B cell (primary cell): ENCODE results near the gene JADE2. TPM values are rescaled to one million over a fixed set of nuclear protein-coding genes. Genes with fewer than 3 reads are reported as not detected.

Source experiments
- ATAC-seq: fragments of 200-7000 bp; cut with Tn5 transposase; one replicate; pipeline ENCODE4 v1.10.0; 2021; ENCODE audit warnings: low read depth, mild to moderate bottlenecking, moderate number of reproducible peaks, moderate library complexity
- CTCF ChIA-PET: fragments of 350-600 bp; sonication (Branson Sonifier 250); formaldehyde crosslinking; loops from one replicate; lab custom pipeline; 2021; ENCODE audit warnings: antibody characterized with exemption, inconsistent platforms; lab: Charles Lee
- POLR2A ChIA-PET: fragments of 350-600 bp; sonication (Branson Sonifier 250); formaldehyde crosslinking; loops from one replicate; lab custom pipeline; 2021; ENCODE audit warnings: antibody characterized with exemption; lab: Charles Lee
- DNase-seq: peaks from one replicate; pipeline ENCODE4 v3.0.0; 2013
- H2AFZ ChIP-seq: 2 replicates; pipeline ENCODE4 v1.6.1; 2012; ENCODE audit warnings: mild to moderate bottlenecking, low read depth, low read length; ENCODE audit not compliant: insufficient read depth, poor library complexity, severe bottlenecking
- H3K27ac ChIP-seq, 2 donors: 1 replicate in 1 of 2; 2 replicates in 1 of 2; pipeline ENCODE4 v1.5.1; 2012 to 2013; ENCODE audit warnings: low read length in 2 of 2, mild to moderate bottlenecking in 2 of 2, moderate library complexity in 1 of 2
- H3K27me3 ChIP-seq, 4 experiments: fragments of 200-600 bp in 1 of 4; sonication (generic) in 1 of 4; replicated peaks in 1 of 4; 1 replicate in 2 of 4; 2 replicates in 2 of 4; pipeline versions ENCODE4 v1.6.1 to v1.7.0; 2013 to 2016; ENCODE audit warnings: low read length in 3 of 4, mild to moderate bottlenecking in 2 of 4, mixed read lengths in 1 of 4, moderate library complexity in 1 of 4; ENCODE audit not compliant: insufficient read depth in 4 of 4, control insufficient read depth in 3 of 4; ENCODE audit errors: control extremely low read depth in 1 of 4
- H3K36me3 ChIP-seq, 2 experiments: replicated peaks in 1 of 2; 1 replicate in 1 of 2; 2 replicates in 1 of 2; pipeline versions ENCODE4 v1.6.1 to v1.7.1; 2013; ENCODE audit warnings: low read length in 1 of 2; ENCODE audit not compliant: insufficient read depth in 2 of 2, control insufficient read depth in 1 of 2; ENCODE audit errors: control extremely low read depth in 1 of 2, extremely low read depth in 1 of 2
- H3K4me1 ChIP-seq, 2 donors: fragments of 200-600 bp in 1 of 2; sonication (generic) in 1 of 2; 1 replicate in 1 of 2; 2 replicates in 1 of 2; pipeline versions ENCODE4 v1.5.1 to v1.6.1; 2013 to 2017; ENCODE audit warnings: low read length in 2 of 2; ENCODE audit not compliant: control insufficient read depth in 2 of 2, insufficient read depth in 2 of 2
- H3K4me2 ChIP-seq: replicated peaks from 2 replicates; pipeline ENCODE3; 2012; ENCODE audit warnings: mild to moderate bottlenecking, low read depth, low read length; ENCODE audit not compliant: poor library complexity, severe bottlenecking
- H3K4me3 ChIP-seq, 5 experiments: fragments of 200-600 bp in 1 of 5; sonication (generic) in 1 of 5; 1 replicate in 3 of 5; 2 replicates in 2 of 5; pipeline versions ENCODE4 v1.5.1 to v1.7.0; 2011 to 2016; ENCODE audit warnings: low read length in 4 of 5, mild to moderate bottlenecking in 4 of 5, low read depth in 2 of 5, control low read depth in 1 of 5, moderate library complexity in 1 of 5; ENCODE audit not compliant: insufficient read depth in 1 of 5; ENCODE audit errors: control extremely low read depth in 1 of 5, extremely low read depth in 1 of 5
- H3K79me2 ChIP-seq: fragments of 200-600 bp; sonication (generic); one replicate; pipeline ENCODE4 v1.6.0; 2016; ENCODE audit warnings: low read length; ENCODE audit not compliant: control insufficient read depth, insufficient read depth
- H3K9ac ChIP-seq: fragments of 200-600 bp; sonication (generic); 2 replicates; pipeline ENCODE4 v1.6.1; 2017; ENCODE audit warnings: mild to moderate bottlenecking, low read length, moderate library complexity
- H3K9me3 ChIP-seq, 3 donors: one replicate each; pipeline versions ENCODE4 v1.6.1 to v1.7.1; 2013; ENCODE audit warnings: low read length in 2 of 3; ENCODE audit not compliant: control insufficient read depth in 2 of 3, insufficient read depth in 1 of 3; ENCODE audit errors: control extremely low read depth in 1 of 3
- H4K20me1 ChIP-seq: 2 replicates; pipeline ENCODE4 v1.6.0; 2012; ENCODE audit warnings: mild to moderate bottlenecking, low read length; ENCODE audit not compliant: insufficient read depth, control insufficient read depth, poor library complexity, severe bottlenecking
- H3K27ac Mint-ChIP-seq: one replicate; pipeline ENCODE4 v1.8.0; 2021; ENCODE audit warnings: mixed read lengths
- H3K27me3 Mint-ChIP-seq: one replicate; pipeline ENCODE4 v1.8.0; 2021; ENCODE audit warnings: mixed read lengths
- H3K4me1 Mint-ChIP-seq: one replicate; pipeline ENCODE4 v1.8.0; 2021; ENCODE audit warnings: mixed read lengths
- H3K4me3 Mint-ChIP-seq: one replicate; pipeline ENCODE4 v1.8.0; 2021; ENCODE audit warnings: mixed read lengths
- H3K9me3 Mint-ChIP-seq: one replicate; pipeline ENCODE4 v1.8.0; 2022; ENCODE audit warnings: mixed read lengths; ENCODE audit not compliant: insufficient read depth
- CTCF ChIP-seq: fragments of 200-600 bp; IDR thresholded peaks from one replicate; pipeline ENCODE4 v1.8.0; 2022; ENCODE audit warnings: antibody characterized with exemption, mild to moderate bottlenecking
- EZH2 ChIP-seq: IDR thresholded peaks from 2 replicates; pipeline ENCODE4 v1.6.1; 2012; ENCODE audit warnings: borderline replicate concordance, low read depth, mild to moderate bottlenecking, moderate library complexity, low read length; ENCODE audit not compliant: insufficient read depth, poor library complexity, severe bottlenecking
- WGBS: methylation state at CpG from one replicate; pipeline ENCODE4 v1.1.5; 2013; ENCODE audit warnings: missing lambda C conversion rate; ENCODE audit not compliant: insufficient coverage; 5-methylcytosine and 5-hydroxymethylcytosine counted together
- intact Hi-C: fragments of 100-400 bp; cut with micrococcal nuclease; formaldehyde crosslinking; loops from one replicate; pipeline ENCODE4 v1.10.0; 2022
- polyA plus RNA-seq: library from polyadenylated mRNA; depleted of rRNA; stranded (reverse); fragments of >200 nt; gene quantifications from 2 replicates; pipeline ENCODE4 v1.2.3, GENCODE V29; 2012
- total RNA-seq, 2 donors: library from RNA; stranded (reverse); fragments of 120-200 nt in 1 of 2; gene quantifications; 1 replicate in 1 of 2; 2 replicates in 1 of 2; pipeline versions ENCODE4 v1.2.3 to v1.2.4, GENCODE V29; 2013 to 2022

The JADE2 gene
- total and polyA plus RNA-seq, 2 donors (not counting 1 experiment from before 2014, with no cell fraction given) = 80.5 to 247 TPM

GRCh38 chr5:134510970-134511795 is 14.3 kb upstream of the JADE2 start:
- ATAC-seq (no peak), DNase-seq (no peak)
- Histone ChIP-seq H3K9me3 (no peaks in the 10 kb centered on the region), H2AFZ (no peak overlapping the region), H3K27ac (no peak overlapping the region), H3K27me3 (no peaks in the 10 kb centered on the region), H4K20me1 (no peaks in the 10 kb centered on the region), H3K36me3 (no peaks in the 10 kb centered on the region), H3K9ac (no peak overlapping the region), H3K79me2 (no peaks in the 10 kb centered on the region), H3K4me1 (no peaks in the 10 kb centered on the region), H3K4me2 (no peak overlapping the region), H3K4me3 (no peak overlapping the region)
- Mint-ChIP-seq H3K4me3 (no peak overlapping the region), H3K27ac (no peak overlapping the region), H3K27me3 (no peaks in the 10 kb centered on the region), H3K4me1 (no peaks in the 10 kb centered on the region), H3K9me3 (no peaks in the 10 kb centered on the region)
- 73% methylated on average over 6 of the region's 9 CpGs for WGBS
- CTCF ChIA-PET = interaction anchor here (0.6 kb wide), 1 partner anchor 393 kb away, joined by 4 read pairs; no protein-coding TSS in a partner anchor
- intact Hi-C loops = no loop called here
- POLR2A ChIA-PET = interaction anchor here (0.6 to 1.5 kb wide), 2 partner anchors 15 to 72 kb away, joined by 3 to 4 read pairs; no protein-coding TSS in a partner anchor
- TF ChIP-seq CTCF (no peak), EZH2 (no peak)
